DND-41 (cell line): Measurements from ENCODE around the gene TAAR8.

ENCODE experiments used
- ATAC-seq: fragments of 200-7000 bp; cut with Tn5 transposase; 3 replicates; pipeline ENCODE4 v1.9.1; 2021; ENCODE audit warnings: low read depth; ENCODE audit not compliant: insufficient read depth
- DNase-seq: peaks from one replicate; pipeline ENCODE4 v3.0.0-alpha.2; 2020
- H2AFZ ChIP-seq: 2 replicates; pipeline ENCODE4 v1.6.0; 2012; ENCODE audit warnings: low read depth, low read length
- H3K27ac ChIP-seq: 2 replicates; pipeline ENCODE4 v1.5.1; 2012; ENCODE audit warnings: low read length, inconsistent platforms
- H3K27me3 ChIP-seq: fragments of 200-600 bp; sonication (generic); 2 replicates; pipeline ENCODE4 v1.6.0; 2012; ENCODE audit warnings: low read length, mild to moderate bottlenecking, inconsistent platforms; ENCODE audit not compliant: insufficient read depth, poor library complexity
- H3K36me3 ChIP-seq: 2 replicates; pipeline ENCODE4 v1.5.1; 2012; ENCODE audit warnings: low read length, inconsistent platforms; ENCODE audit not compliant: insufficient read depth
- H3K4me1 ChIP-seq: 2 replicates; pipeline ENCODE4 v1.5.1; 2012; ENCODE audit warnings: mild to moderate bottlenecking, low read length; ENCODE audit not compliant: insufficient read depth
- H3K4me2 ChIP-seq: 2 replicates; pipeline ENCODE4 v1.6.0; 2012; ENCODE audit warnings: mild to moderate bottlenecking, moderate library complexity, low read length, inconsistent platforms; ENCODE audit not compliant: insufficient read depth
- H3K4me3 ChIP-seq, 2 experiments: fragments of 200-600 bp in 1 of 2; shearing (Covaris generic) in 1 of 2; 2 replicates each; pipeline ENCODE4 v1.5.1; 2012 to 2016; ENCODE audit warnings: inconsistent platforms in 2 of 2, low read length in 2 of 2, mild to moderate bottlenecking in 2 of 2, low read depth in 1 of 2, moderate library complexity in 1 of 2
- H3K79me2 ChIP-seq: 2 replicates; pipeline ENCODE4 v1.6.0; 2012; ENCODE audit warnings: low read length, inconsistent platforms; ENCODE audit not compliant: insufficient read depth
- H3K9ac ChIP-seq: 2 replicates; pipeline ENCODE4 v1.6.0; 2012; ENCODE audit warnings: low read depth, mild to moderate bottlenecking, inconsistent platforms, low read length, moderate library complexity
- H3K9me3 ChIP-seq: 2 replicates; pipeline ENCODE4 v1.5.1; 2012; ENCODE audit warnings: low read length, moderate library complexity, mild to moderate bottlenecking, inconsistent platforms; ENCODE audit not compliant: insufficient read depth, severe bottlenecking
- H4K20me1 ChIP-seq: 2 replicates; pipeline ENCODE4 v1.6.0; 2012; ENCODE audit warnings: low read length; ENCODE audit not compliant: insufficient read depth
- EZH2 ChIP-seq: IDR thresholded peaks from 3 replicates; pipeline ENCODE4 v1.6.1; 2012; ENCODE audit warnings: borderline replicate concordance, low read depth, mild to moderate bottlenecking, moderate library complexity, low read length, inconsistent platforms; ENCODE audit not compliant: severe bottlenecking
- TF ChIP-seq, protein P1 (sequence below): IDR thresholded peaks from 2 replicates; pipeline ENCODE4 v1.5.1; 2012; ENCODE audit warnings: borderline replicate concordance, low read length, moderate library complexity, mild to moderate bottlenecking; ENCODE audit not compliant: poor library complexity, severe bottlenecking; ENCODE audit errors: extremely low read depth

TAAR8 gene

DNA sequence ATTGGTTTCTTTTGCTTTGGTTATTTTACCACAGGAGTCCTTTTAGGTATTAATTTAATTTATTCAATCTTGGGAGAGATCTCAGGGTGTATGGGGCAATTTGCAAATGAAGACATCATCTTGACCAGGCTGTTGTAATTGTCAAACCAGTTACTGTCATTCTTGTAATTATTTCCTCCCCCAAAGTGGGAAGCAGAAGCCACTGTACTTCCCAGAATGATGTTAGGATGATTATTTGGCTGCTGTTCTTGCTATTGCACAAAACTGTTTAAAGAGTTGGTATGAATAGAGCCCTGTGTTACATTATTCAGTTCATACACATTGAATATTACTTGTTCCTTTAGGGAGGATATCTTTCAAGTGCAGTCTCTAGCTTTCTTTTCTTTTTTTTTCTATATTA is 19.3 kb downstream of the TAAR8 start:
- H3K9me3 ChIP-seq = no peaks in the 10 kb centered on the region
- no peaks in the 10 kb centered on the region for H3K27me3 ChIP-seq
- H3K27ac ChIP-seq = no peak overlapping the region
- no peaks in the 10 kb centered on the region for H3K36me3 ChIP-seq
- ATAC-seq = no peak
- TF ChIP-seq, protein P1, sequence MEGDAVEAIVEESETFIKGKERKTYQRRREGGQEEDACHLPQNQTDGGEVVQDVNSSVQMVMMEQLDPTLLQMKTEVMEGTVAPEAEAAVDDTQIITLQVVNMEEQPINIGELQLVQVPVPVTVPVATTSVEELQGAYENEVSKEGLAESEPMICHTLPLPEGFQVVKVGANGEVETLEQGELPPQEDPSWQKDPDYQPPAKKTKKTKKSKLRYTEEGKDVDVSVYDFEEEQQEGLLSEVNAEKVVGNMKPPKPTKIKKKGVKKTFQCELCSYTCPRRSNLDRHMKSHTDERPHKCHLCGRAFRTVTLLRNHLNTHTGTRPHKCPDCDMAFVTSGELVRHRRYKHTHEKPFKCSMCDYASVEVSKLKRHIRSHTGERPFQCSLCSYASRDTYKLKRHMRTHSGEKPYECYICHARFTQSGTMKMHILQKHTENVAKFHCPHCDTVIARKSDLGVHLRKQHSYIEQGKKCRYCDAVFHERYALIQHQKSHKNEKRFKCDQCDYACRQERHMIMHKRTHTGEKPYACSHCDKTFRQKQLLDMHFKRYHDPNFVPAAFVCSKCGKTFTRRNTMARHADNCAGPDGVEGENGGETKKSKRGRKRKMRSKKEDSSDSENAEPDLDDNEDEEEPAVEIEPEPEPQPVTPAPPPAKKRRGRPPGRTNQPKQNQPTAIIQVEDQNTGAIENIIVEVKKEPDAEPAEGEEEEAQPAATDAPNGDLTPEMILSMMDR = no peak
- no peak for TF ChIP-seq EZH2
- no peak overlapping the region for H3K4me2 ChIP-seq
- DNase-seq = no peak
- H3K4me1 ChIP-seq = no peaks in the 10 kb centered on the region
- H3K79me2 ChIP-seq = no peaks in the 10 kb centered on the region
- no peak overlapping the region for H2AFZ ChIP-seq
- no peaks in the 10 kb centered on the region for H4K20me1 ChIP-seq
- no peak overlapping the region for H3K9ac ChIP-seq
- H3K4me3 ChIP-seq = no peak overlapping the region

DNA sequence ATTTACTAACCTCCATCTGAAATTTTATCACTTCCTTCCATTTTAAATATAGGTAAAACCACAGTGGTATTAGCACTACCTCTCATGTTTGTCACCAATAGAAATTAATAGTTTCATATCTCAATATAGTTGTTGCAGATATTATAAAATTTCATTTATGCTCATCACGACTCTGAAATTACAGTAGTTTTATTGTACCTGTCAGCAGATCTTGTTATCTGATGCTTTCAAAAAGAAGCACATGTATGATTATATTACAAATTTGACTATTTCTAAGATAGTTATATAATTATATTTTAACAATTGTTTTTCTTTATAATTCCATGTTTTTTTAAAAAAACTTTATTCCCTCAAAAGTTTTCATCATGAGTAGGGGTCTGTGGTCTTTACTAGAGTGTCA is 32.2 kb downstream of the TAAR8 start:
- Histone ChIP-seq H3K9me3 (no peaks in the 10 kb centered on the region), H3K27ac (no peak overlapping the region), H3K27me3 (peaks cover 7% of the 10 kb centered on the region), H3K79me2 (no peaks in the 10 kb centered on the region), H2AFZ (no peak overlapping the region), H3K4me3 (no peak overlapping the region), H3K36me3 (no peaks in the 10 kb centered on the region), H3K9ac (no peak overlapping the region), H3K4me1 (no peaks in the 10 kb centered on the region), H3K4me2 (no peak overlapping the region), H4K20me1 (no peaks in the 10 kb centered on the region)
- DNase-seq (no peak), ATAC-seq (no peak)
- TF ChIP-seq, protein P1 = no peak
- TF ChIP-seq EZH2 = no peak

DNA sequence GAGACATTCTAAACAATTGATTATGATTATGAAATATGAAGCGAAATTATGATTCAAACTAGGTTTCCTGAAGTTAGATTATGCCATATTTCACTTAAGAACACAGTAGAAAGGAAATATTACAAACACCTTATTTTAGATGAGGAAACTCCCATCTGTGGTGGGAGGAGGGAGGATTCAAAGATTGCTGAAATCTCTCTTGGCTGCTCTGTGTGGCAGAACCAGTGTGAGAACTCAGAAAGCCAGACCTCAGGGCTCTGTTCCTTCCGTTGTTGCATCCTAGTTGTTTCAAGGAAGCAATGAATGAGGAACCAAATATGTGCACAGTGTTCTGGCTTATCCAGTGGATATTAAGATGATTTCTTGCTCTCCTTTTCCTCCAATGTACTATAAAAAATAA is 35.0 kb downstream of the TAAR8 start:
- no peaks in the 10 kb centered on the region for H3K4me1 ChIP-seq
- H2AFZ ChIP-seq = no peak overlapping the region
- no peaks in the 10 kb centered on the region for H3K36me3 ChIP-seq
- no peak overlapping the region for H3K27ac ChIP-seq
- H3K27me3 ChIP-seq = peaks cover 7% of the 10 kb centered on the region
- no peaks in the 10 kb centered on the region for H3K9me3 ChIP-seq
- DNase-seq = no peak
- no peaks in the 10 kb centered on the region for H4K20me1 ChIP-seq
- H3K79me2 ChIP-seq = no peaks in the 10 kb centered on the region
- H3K4me3 ChIP-seq = no peak overlapping the region
- H3K9ac ChIP-seq = no peak overlapping the region
- no peak for ATAC-seq
- TF ChIP-seq EZH2 = no peak
- TF ChIP-seq, protein P1 = no peak
- H3K4me2 ChIP-seq = no peak overlapping the region

DNA sequence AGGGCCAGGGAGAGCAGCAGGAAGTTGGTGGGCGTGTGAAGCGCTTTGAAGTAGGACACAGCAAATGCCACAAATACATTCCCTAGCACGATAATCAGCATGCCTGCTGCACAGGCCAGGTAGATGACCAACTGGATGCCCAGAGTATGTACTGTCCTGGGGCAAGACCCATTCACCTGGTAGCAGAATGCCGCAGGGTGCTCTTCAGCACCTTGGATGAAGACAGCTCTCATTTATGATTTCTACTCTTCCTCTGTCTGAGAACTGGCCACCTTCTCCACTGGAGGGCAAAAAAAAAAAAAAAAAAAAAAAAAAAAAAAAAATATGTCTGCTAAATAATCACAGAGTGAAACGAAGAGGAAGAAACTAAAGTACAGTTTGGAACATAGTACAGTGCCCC is 37.0 kb downstream of the TAAR8 start, which contains the start of gene TAAR5:
TSS of gene TAAR5 (minus strand) at position 288 of the 400 bp plus-strand sequence. CDS start at position 233, 55 bp downstream.
- TF ChIP-seq, protein P1 = no peak
- no peak for TF ChIP-seq EZH2
- Histone ChIP-seq H3K27me3 (peaks cover 7% of the 10 kb centered on the region), H3K9me3 (no peaks in the 10 kb centered on the region), H4K20me1 (no peaks in the 10 kb centered on the region), H3K36me3 (no peaks in the 10 kb centered on the region), H3K27ac (no peak within 1 kb of the TSS), H2AFZ (no peak within 1 kb of the TSS), H3K9ac (no peak within 1 kb of the TSS), H3K4me3 (no peak within 1 kb of the TSS), H3K79me2 (no peaks in the 10 kb centered on the region), H3K4me1 (no peaks in the 10 kb centered on the region), H3K4me2 (no peak within 1 kb of the TSS)
- ATAC-seq (no peak), DNase-seq (no peak)
